Trophoblast cell (in vitro differentiated cells and primary cell): ENCODE data around the gene HES6.
"Not testable (repeated sequence)": the region's sequence is repeated elsewhere in the genome, so short reads cannot be mapped to it uniquely, and the experiment has no call there.

Source experiments
- DNase-seq, 2 donors: peaks; one replicate each; pipeline ENCODE4 v3.0.0-alpha.2; 2016
- H2AFZ ChIP-seq: 2 replicates; pipeline ENCODE4 v1.6.1; 2013; ENCODE audit warnings: low read length, moderate library complexity, mild to moderate bottlenecking; ENCODE audit not compliant: insufficient read depth, poor library complexity
- H2AK5ac ChIP-seq: 2 replicates; pipeline ENCODE4 v1.6.1; 2013; ENCODE audit warnings: mild to moderate bottlenecking, low read length
- H2BK120ac ChIP-seq: 2 replicates; pipeline ENCODE4 v1.6.1; 2013; ENCODE audit warnings: low read length, mild to moderate bottlenecking, moderate library complexity; ENCODE audit not compliant: insufficient read depth, poor library complexity
- H2BK12ac ChIP-seq: 2 replicates; pipeline ENCODE4 v1.6.1; 2013; ENCODE audit warnings: mild to moderate bottlenecking, low read length, moderate library complexity
- H2BK5ac ChIP-seq: 2 replicates; pipeline ENCODE4 v1.6.1; 2013; ENCODE audit warnings: low read length, low read depth, moderate library complexity, mild to moderate bottlenecking; ENCODE audit not compliant: poor library complexity
- H3K14ac ChIP-seq: 2 replicates; pipeline ENCODE4 v1.6.1; 2013; ENCODE audit warnings: mild to moderate bottlenecking, low read length
- H3K18ac ChIP-seq: 2 replicates; pipeline ENCODE4 v1.6.1; 2013; ENCODE audit warnings: mild to moderate bottlenecking, low read length
- H3K23ac ChIP-seq: 2 replicates; pipeline ENCODE4 v1.6.1; 2013; ENCODE audit warnings: low read length
- H3K27ac ChIP-seq: 2 replicates; pipeline ENCODE4 v1.5.1; 2013; ENCODE audit warnings: low read depth, mild to moderate bottlenecking, inconsistent platforms, low read length, moderate library complexity
- H3K27me3 ChIP-seq: 2 replicates; pipeline ENCODE4 v1.6.1; 2013; ENCODE audit warnings: inconsistent platforms, mild to moderate bottlenecking, low read length, moderate library complexity; ENCODE audit not compliant: insufficient read depth
- H3K36me3 ChIP-seq, 2 experiments: 1 replicate in 1 of 2; 2 replicates in 1 of 2; pipeline ENCODE4 v1.6.1; 2013; ENCODE audit warnings: low read length in 2 of 2, mild to moderate bottlenecking in 2 of 2, moderate library complexity in 1 of 2; ENCODE audit not compliant: insufficient read depth in 2 of 2, control insufficient read depth in 1 of 2
- H3K4ac ChIP-seq: 2 replicates; pipeline ENCODE4 v1.6.1; 2013; ENCODE audit warnings: low read depth, mild to moderate bottlenecking, low read length, moderate library complexity
- H3K4me1 ChIP-seq, 2 experiments: 1 replicate in 1 of 2; 2 replicates in 1 of 2; pipeline ENCODE4 v1.6.1; 2013; ENCODE audit warnings: low read length in 2 of 2, mild to moderate bottlenecking in 2 of 2, moderate library complexity in 1 of 2; ENCODE audit not compliant: insufficient read depth in 2 of 2, control insufficient read depth in 1 of 2
- H3K4me2 ChIP-seq: 2 replicates; pipeline ENCODE4 v1.6.1; 2013; ENCODE audit warnings: inconsistent platforms, mild to moderate bottlenecking, low read length, moderate library complexity
- H3K4me3 ChIP-seq: 2 replicates; pipeline ENCODE4 v1.5.1; 2013; ENCODE audit warnings: mild to moderate bottlenecking, low read depth, low read length, inconsistent platforms
- H3K79me1 ChIP-seq: one replicate; pipeline ENCODE4 v1.6.1; 2013; ENCODE audit warnings: low read length
- H3K79me2 ChIP-seq: 2 replicates; pipeline ENCODE4 v1.6.1; 2013; ENCODE audit warnings: low read length, mild to moderate bottlenecking; ENCODE audit not compliant: control insufficient read depth, insufficient read depth, poor library complexity
- H3K9ac ChIP-seq: 2 replicates; pipeline ENCODE4 v1.6.1; 2013; ENCODE audit warnings: mild to moderate bottlenecking, low read length
- H3K9me3 ChIP-seq: 2 replicates; pipeline ENCODE4 v1.6.1; 2013; ENCODE audit warnings: low read depth, mild to moderate bottlenecking, control low read depth, inconsistent platforms, low read length; ENCODE audit not compliant: insufficient read depth
- H4K12ac ChIP-seq: 2 replicates; pipeline ENCODE4 v1.6.1; 2013; ENCODE audit warnings: low read depth, mild to moderate bottlenecking, low read length, moderate library complexity
- H4K8ac ChIP-seq: 2 replicates; pipeline ENCODE4 v1.6.1; 2013; ENCODE audit warnings: low read depth, mild to moderate bottlenecking, low read length, moderate library complexity
- H4K91ac ChIP-seq: one replicate; pipeline ENCODE4 v1.6.1; 2013; ENCODE audit warnings: low read depth, mild to moderate bottlenecking, low read length, moderate library complexity
- WGBS: extraction: QIAGEN DNeasy Blood & Tissue Kit; methylation state at CpG from one replicate; pipeline ENCODE4 v1.1.7; 2013; ENCODE audit warnings: missing lambda C conversion rate; ENCODE audit not compliant: insufficient read length, insufficient coverage; ENCODE audit errors: extremely low coverage; 5-methylcytosine and 5-hydroxymethylcytosine counted together

Gene HES6

GRCh38 chr2:238274152-238274865, 34.5 kb upstream of the HES6 start:
- H2BK120ac ChIP-seq: no peak overlapping the region
- no peak overlapping the region for H3K23ac ChIP-seq
- no peak overlapping the region for H3K27ac ChIP-seq
- peaks cover 4% of the 10 kb centered on the region for H3K9me3 ChIP-seq
- H3K4me3 ChIP-seq: no peak overlapping the region
- no peak for DNase-seq
- no CpG with 5 or more reads among the region's 20 CpGs for WGBS
- H3K18ac ChIP-seq: no peak overlapping the region
- no peak overlapping the region for H3K14ac ChIP-seq
- no peak overlapping the region for H3K4me2 ChIP-seq
- peaks cover 1% of the 10 kb centered on the region for H3K79me1 ChIP-seq
- H3K4me1 ChIP-seq: peaks cover 18 to 21% of the 10 kb centered on the region in 2 experiments
- peaks cover 6 to 8% of the 10 kb centered on the region in 2 experiments for H3K36me3 ChIP-seq
- H4K12ac ChIP-seq: no peak overlapping the region
- H3K4ac ChIP-seq: no peak overlapping the region
- no peak overlapping the region for H2BK5ac ChIP-seq
- no peak overlapping the region for H4K91ac ChIP-seq
- H2AFZ ChIP-seq: no peak overlapping the region
- no peak overlapping the region for H3K9ac ChIP-seq
- no peak overlapping the region for H4K8ac ChIP-seq
- no peaks in the 10 kb centered on the region for H3K27me3 ChIP-seq
- H2BK12ac ChIP-seq: no peak overlapping the region
- H3K79me2 ChIP-seq: no peaks in the 10 kb centered on the region
- no peak overlapping the region for H2AK5ac ChIP-seq

- H3K18ac ChIP-seq, H3K9ac ChIP-seq, H2BK5ac ChIP-seq, H3K4me2 ChIP-seq, H3K4ac ChIP-seq, H3K27ac ChIP-seq, H3K79me1 ChIP-seq, H4K12ac ChIP-seq, DNase-seq, H4K8ac ChIP-seq, H3K14ac ChIP-seq, H2BK12ac ChIP-seq, H3K4me3 ChIP-seq, H2AK5ac ChIP-seq, H3K9me3 ChIP-seq, H3K36me3 ChIP-seq, H2AFZ ChIP-seq, H2BK120ac ChIP-seq, H3K27me3 ChIP-seq, H4K91ac ChIP-seq, H3K23ac ChIP-seq, H3K79me2 ChIP-seq: not testable (repeated sequence)
- no CpG with 5 or more reads among the region's 10 CpGs for WGBS
- H3K4me1 ChIP-seq: peaks cover 18 to 21% of the 10 kb centered on the region in 2 experiments
These were observed 33.6 kb upstream of the HES6 start for GRCh38 chr2:238273433-238273832.

GRCh38 chr2:238272156-238272555, 32.3 kb upstream of the HES6 start:
- no peak overlapping the region for H2AK5ac ChIP-seq
- no CpG with 5 or more reads among the region's 4 CpGs for WGBS
- no peak overlapping the region for H3K9ac ChIP-seq
- H3K36me3 ChIP-seq: peaks cover 6 to 8% of the 10 kb centered on the region in 2 experiments
- H3K4ac ChIP-seq: no peak overlapping the region
- H2BK5ac ChIP-seq: no peak overlapping the region
- no peak overlapping the region for H4K91ac ChIP-seq
- H3K18ac ChIP-seq: no peak overlapping the region
- peaks cover 7% of the 10 kb centered on the region for H3K79me1 ChIP-seq
- no peak overlapping the region for H3K14ac ChIP-seq
- no peak overlapping the region for H4K12ac ChIP-seq
- no peak overlapping the region for H4K8ac ChIP-seq
- no peak overlapping the region for H2BK12ac ChIP-seq
- H3K9me3 ChIP-seq: no peaks in the 10 kb centered on the region
- H3K27me3 ChIP-seq: no peaks in the 10 kb centered on the region
- no peaks in the 10 kb centered on the region for H3K79me2 ChIP-seq
- H3K27ac ChIP-seq: no peak overlapping the region
- H2BK120ac ChIP-seq: no peak overlapping the region
- H3K23ac ChIP-seq: no peak overlapping the region
- H2AFZ ChIP-seq: no peak overlapping the region
- H3K4me1 ChIP-seq: peaks cover 24 to 28% of the 10 kb centered on the region in 2 experiments
- H3K4me2 ChIP-seq: no peak overlapping the region
- H3K4me3 ChIP-seq: no peak overlapping the region
- DNase-seq: no peak

- not testable (repeated sequence) for H3K36me3 ChIP-seq, H3K4ac ChIP-seq, H3K27ac ChIP-seq, H2BK12ac ChIP-seq, DNase-seq, H3K4me3 ChIP-seq, H4K91ac ChIP-seq, H4K8ac ChIP-seq, H3K4me2 ChIP-seq, H3K9me3 ChIP-seq, H3K23ac ChIP-seq, H2AK5ac ChIP-seq, H3K9ac ChIP-seq, H4K12ac ChIP-seq, H3K79me2 ChIP-seq, H2AFZ ChIP-seq, H2BK5ac ChIP-seq, H3K27me3 ChIP-seq, H3K18ac ChIP-seq, H3K79me1 ChIP-seq, H2BK120ac ChIP-seq, H3K14ac ChIP-seq
- WGBS: no CpG with 5 or more reads among the region's 8 CpGs
- peaks cover 24 to 30% of the 10 kb centered on the region in 2 experiments for H3K4me1 ChIP-seq
These were observed 31.8 kb upstream of the HES6 start for GRCh38 chr2:238271686-238272085.
